GM12801 (cell line): ENCODE results near the gene CELF4.

Source experiments
- TF ChIP-seq, protein P1 (sequence below): IDR thresholded peaks from one replicate; pipeline ENCODE4 v1.5.1; 2011; ENCODE audit warnings: control low read depth; ENCODE audit not compliant: insufficient read length; ENCODE audit errors: extremely low read depth

The CELF4 gene

DNA sequence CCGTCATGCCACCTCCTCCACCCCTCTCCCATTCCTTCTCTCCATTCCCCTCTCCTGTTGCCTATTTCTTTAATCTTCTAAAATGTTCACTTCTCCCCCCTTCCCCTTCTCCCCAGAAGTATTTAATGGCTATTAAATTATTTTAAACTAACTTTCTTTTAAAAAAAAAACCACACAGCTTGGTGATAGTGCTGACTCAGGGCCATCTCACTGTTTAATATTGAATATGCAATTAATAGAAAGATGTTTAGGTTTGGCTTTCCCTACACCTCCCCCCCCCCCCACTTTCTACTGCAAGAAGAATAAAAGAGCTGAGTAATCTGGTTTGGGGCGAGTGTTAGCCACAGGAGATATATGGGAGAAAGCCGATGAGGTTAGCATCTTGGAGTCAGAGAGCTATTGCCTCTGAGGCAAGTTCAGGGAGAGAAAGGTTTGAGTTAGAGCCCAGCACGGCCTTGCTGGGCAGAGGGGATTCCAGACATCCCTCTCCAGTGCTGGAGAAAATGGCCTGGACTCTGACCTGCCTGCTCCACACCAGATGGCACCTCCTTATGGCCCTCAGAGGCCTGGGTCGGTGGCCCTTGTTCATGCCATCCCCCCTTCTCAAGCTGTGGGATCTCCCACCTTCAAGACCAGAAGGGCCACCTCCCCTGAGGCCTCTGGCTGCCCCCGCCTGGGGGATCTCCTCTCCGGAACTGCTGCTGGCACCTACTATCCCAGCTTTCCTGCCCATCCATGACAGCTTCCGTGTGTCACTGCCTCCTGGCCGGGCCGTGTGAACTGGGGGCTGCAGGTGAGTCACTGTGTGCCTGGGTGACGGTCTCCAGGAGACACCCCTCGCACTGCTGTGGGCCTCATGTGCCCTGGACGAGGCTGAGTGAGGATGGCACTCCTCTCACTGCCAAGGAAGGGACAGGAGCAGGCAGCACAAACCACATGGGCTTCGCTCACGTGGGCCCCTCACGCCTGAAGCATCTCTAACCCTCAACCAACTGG is 246.9 kb downstream of the CELF4 start:
- TF ChIP-seq, protein P1, sequence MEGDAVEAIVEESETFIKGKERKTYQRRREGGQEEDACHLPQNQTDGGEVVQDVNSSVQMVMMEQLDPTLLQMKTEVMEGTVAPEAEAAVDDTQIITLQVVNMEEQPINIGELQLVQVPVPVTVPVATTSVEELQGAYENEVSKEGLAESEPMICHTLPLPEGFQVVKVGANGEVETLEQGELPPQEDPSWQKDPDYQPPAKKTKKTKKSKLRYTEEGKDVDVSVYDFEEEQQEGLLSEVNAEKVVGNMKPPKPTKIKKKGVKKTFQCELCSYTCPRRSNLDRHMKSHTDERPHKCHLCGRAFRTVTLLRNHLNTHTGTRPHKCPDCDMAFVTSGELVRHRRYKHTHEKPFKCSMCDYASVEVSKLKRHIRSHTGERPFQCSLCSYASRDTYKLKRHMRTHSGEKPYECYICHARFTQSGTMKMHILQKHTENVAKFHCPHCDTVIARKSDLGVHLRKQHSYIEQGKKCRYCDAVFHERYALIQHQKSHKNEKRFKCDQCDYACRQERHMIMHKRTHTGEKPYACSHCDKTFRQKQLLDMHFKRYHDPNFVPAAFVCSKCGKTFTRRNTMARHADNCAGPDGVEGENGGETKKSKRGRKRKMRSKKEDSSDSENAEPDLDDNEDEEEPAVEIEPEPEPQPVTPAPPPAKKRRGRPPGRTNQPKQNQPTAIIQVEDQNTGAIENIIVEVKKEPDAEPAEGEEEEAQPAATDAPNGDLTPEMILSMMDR = no peak

DNA sequence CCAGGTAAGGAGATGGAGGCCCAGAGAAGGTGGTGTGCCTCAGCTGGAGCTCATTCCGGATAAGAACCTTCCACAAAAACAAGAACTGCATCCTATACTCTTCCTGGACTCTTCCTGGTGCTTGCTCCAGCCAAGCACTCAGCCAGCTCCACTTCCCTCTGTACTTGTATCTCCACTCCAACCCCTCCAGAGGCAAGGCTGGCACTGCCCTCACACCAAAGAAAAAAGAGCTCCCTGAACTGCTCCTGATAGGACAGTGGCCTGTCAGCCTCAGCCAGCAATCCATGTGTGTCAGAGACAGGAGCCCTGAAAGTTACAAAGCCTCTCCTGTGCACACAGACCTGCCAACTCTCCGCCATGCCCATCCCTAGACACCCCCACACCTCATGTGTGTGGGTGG is 248.1 kb downstream of the CELF4 start:
- TF ChIP-seq, protein P1 = no peak

DNA sequence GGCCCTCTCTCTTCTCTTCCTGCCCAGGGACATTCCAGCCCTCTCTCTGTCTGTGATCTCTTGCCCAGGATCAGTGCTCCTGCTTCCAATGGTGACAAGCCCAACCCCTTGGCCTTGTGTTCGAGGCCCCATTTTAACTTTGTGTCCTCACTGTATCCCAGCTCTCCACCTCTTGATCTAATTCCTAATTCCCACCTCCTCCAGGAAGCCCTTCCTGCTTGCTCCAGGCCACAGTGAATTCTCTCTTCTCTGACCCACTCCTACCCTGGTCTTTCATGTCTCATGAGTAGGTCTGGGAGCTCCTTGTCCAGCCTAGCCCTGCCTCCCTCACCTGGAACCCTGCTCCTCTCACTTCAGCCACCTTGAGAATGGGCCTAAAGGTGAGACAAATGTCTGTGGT is 249.1 kb downstream of the CELF4 start:
- TF ChIP-seq, protein P1 = no peak

DNA sequence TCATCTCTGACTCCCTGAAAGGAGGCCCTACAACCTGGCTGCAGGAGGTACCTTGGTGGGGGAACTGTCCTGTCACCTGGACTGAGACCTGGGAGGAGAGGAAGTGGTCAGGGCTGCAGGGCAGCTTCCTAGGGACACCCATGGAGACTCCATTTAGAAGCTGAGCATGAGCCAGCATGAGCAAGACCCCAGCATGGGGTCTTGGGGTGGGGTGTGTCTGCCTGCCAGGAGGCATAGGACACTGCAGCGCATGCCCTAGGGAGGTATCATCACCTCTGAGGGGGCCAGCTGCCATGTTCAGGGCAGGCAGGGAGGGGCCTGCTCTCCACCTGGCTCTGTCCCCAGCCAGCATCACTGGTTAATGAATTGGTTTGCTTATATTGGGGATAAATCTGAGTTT is 249.7 kb downstream of the CELF4 start:
- TF ChIP-seq, protein P1 = no peak

DNA sequence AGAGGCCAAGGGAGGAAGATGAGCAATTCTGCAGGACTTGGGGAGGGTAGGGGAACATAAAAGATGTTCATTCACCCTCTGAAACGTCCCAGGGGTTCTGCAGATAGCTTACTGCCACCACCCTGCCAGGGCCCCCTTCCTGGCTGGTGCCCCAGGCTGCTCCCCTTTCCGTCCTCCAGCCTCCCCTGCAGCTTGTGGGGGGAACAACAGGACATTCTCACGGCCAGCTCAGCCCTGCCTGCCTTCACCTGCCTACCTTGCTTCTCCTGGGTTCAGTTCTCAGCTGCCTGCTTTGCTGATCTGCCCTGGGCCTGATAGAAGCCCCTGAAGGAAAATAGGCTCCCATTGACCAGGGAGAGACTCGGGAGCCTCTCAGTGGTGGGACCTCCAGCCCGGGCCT is 251.1 kb downstream of the CELF4 start:
- TF ChIP-seq, protein P1 = no peak

DNA sequence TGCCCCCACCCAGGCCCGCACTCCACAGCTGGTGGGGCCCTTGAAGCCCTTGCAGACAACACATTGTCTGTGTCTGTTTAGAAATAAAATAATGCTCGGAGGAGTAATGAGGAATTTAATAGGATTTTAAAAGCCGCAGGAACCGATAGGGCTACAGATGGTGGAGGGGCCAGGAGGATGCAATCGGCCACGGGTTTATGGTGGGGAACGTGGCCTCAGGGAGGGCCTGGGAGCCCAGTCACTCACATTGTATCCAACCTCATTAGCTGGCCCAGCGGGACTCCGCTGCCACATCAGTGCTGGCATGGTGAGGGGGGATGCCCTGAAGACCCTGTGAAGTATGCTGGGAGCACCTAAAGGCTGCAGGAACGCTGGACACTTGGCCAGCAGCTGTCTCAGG is 252.0 kb downstream of the CELF4 start:
- TF ChIP-seq, protein P1 = no peak

DNA sequence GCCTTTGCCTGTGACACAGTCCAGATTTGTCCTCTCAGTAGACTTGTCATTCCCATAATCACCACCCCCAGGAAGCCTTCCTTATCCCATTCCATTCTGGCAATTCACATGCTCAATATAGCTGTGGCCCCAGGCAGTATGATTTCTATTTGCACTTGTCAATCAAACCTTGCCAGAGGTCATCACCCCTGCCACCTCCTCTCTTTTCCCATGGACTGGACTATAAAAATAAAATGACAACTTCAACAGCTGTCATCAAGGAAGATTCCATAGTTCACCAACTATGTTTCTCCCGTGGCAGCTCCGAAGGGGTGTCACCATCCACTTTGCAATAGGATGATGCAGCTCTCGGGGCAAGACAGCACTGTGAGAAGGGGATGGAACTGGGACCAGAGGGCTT is 255.7 kb downstream of the CELF4 start:
- TF ChIP-seq, protein P1 = no peak
